Liver (tissue), 9 donors: ENCODE results near the gene MERTK. TPM values are rescaled to one million over a fixed set of nuclear protein-coding genes. Genes with fewer than 3 reads are reported as not detected.
"Not testable (repeated sequence)": the region's sequence is repeated elsewhere in the genome, so short reads cannot be mapped to it uniquely, and the experiment has no call there.

Experiments used
- DNase-seq: peaks from one replicate; pipeline ENCODE4 v3.0.0-alpha.2; 2017; ENCODE audit warnings: low spot score
- H3K27ac ChIP-seq, 2 donors: one replicate each; pipeline ENCODE4 v1.7.0; 2013; ENCODE audit warnings: inconsistent platforms in 2 of 2, low read length in 2 of 2, control low read depth in 1 of 2, low read depth in 1 of 2, mild to moderate bottlenecking in 1 of 2
- H3K27me3 ChIP-seq, 4 donors: one replicate each; pipeline versions ENCODE4 v1.6.1 to v1.7.0; 2013; ENCODE audit warnings: low read length in 3 of 4, inconsistent platforms in 1 of 4, mild to moderate bottlenecking in 1 of 4, moderate library complexity in 1 of 4; ENCODE audit not compliant: control insufficient read depth in 4 of 4, insufficient read depth in 4 of 4
- H3K36me3 ChIP-seq, 4 donors: one replicate each; pipeline versions ENCODE4 v1.6.1 to v1.7.0; 2013; ENCODE audit warnings: low read length in 3 of 4, mild to moderate bottlenecking in 3 of 4, low read depth in 1 of 4, moderate library complexity in 1 of 4; ENCODE audit not compliant: control insufficient read depth in 4 of 4, insufficient read depth in 3 of 4
- H3K4me1 ChIP-seq, 4 donors: one replicate each; pipeline versions ENCODE4 v1.6.1 to v1.7.0; 2013; ENCODE audit warnings: low read length in 3 of 4, mild to moderate bottlenecking in 3 of 4, moderate library complexity in 1 of 4; ENCODE audit not compliant: control insufficient read depth in 4 of 4, insufficient read depth in 4 of 4
- H3K4me3 ChIP-seq, 3 donors: one replicate each; pipeline versions ENCODE4 v1.6.1 to v1.7.0; 2013; ENCODE audit warnings: low read length in 3 of 3, control low read depth in 1 of 3, low read depth in 1 of 3, mild to moderate bottlenecking in 1 of 3
- H3K9ac ChIP-seq, 2 donors: one replicate each; pipeline ENCODE4 v1.7.0; 2013; ENCODE audit warnings: low read length in 2 of 2, mild to moderate bottlenecking in 2 of 2, moderate library complexity in 2 of 2, control low read depth in 1 of 2, low read depth in 1 of 2
- H3K9me3 ChIP-seq, 4 donors: one replicate each; pipeline versions ENCODE4 v1.6.1 to v1.7.0; 2013; ENCODE audit warnings: low read length in 3 of 4; ENCODE audit not compliant: control insufficient read depth in 4 of 4
- EGR1 ChIP-seq, 2 donors: IDR thresholded peaks; 2 replicates each; pipeline ENCODE4 v1.6.1; 2016 to 2018; ENCODE audit warnings: antibody characterized with exemption in 2 of 2, low read depth in 2 of 2
- FOXA1 ChIP-seq: IDR thresholded peaks from 2 replicates; pipeline ENCODE4 v1.6.1; 2016; ENCODE audit warnings: antibody characterized with exemption
- FOXA2 ChIP-seq: IDR thresholded peaks from 2 replicates; pipeline ENCODE4 v1.6.1; 2016; ENCODE audit warnings: antibody characterized with exemption
- GABPA ChIP-seq, 2 donors: IDR thresholded peaks in 1 of 2; conservative IDR thresholded peaks in 1 of 2; 2 replicates each; pipeline ENCODE4 v1.6.1; 2016; ENCODE audit warnings: antibody characterized with exemption in 2 of 2, mild to moderate bottlenecking in 1 of 2, moderate library complexity in 1 of 2
- HNF4A ChIP-seq, 2 donors: conservative IDR thresholded peaks; 2 replicates each; pipeline ENCODE4 v1.6.1; 2016; ENCODE audit warnings: antibody characterized with exemption in 2 of 2, mild to moderate bottlenecking in 2 of 2
- HNF4G ChIP-seq: IDR thresholded peaks from 2 replicates; pipeline ENCODE4 v1.6.1; 2016; ENCODE audit warnings: antibody characterized with exemption
- JUND ChIP-seq, 2 donors: IDR thresholded peaks; 2 replicates each; pipeline ENCODE4 v1.6.1; 2016; ENCODE audit warnings: antibody characterized with exemption in 2 of 2
- NR2F2 ChIP-seq: IDR thresholded peaks from 2 replicates; pipeline ENCODE4 v1.6.1; 2016; ENCODE audit warnings: antibody characterized with exemption
- RAD21 ChIP-seq, 2 donors: IDR thresholded peaks; 2 replicates each; pipeline ENCODE4 v1.6.1; 2016; ENCODE audit warnings: antibody characterized with exemption in 2 of 2, mild to moderate bottlenecking in 2 of 2
- RXRA ChIP-seq, 2 donors: IDR thresholded peaks; 2 replicates each; pipeline ENCODE4 v1.6.1; 2017 to 2018; ENCODE audit warnings: antibody characterized with exemption in 2 of 2, mild to moderate bottlenecking in 1 of 2
- SP1 ChIP-seq: IDR thresholded peaks from 2 replicates; pipeline ENCODE4 v1.6.1; 2018; ENCODE audit warnings: antibody characterized with exemption, mild to moderate bottlenecking
- TAF1 ChIP-seq: conservative IDR thresholded peaks from 2 replicates; pipeline ENCODE4 v1.6.1; 2016; ENCODE audit warnings: antibody characterized with exemption, mild to moderate bottlenecking
- YY1 ChIP-seq: IDR thresholded peaks from 2 replicates; pipeline ENCODE4 v1.6.1; 2016; ENCODE audit warnings: antibody characterized with exemption, mild to moderate bottlenecking
- WGBS: extraction: QIAGEN DNeasy Blood & Tissue Kit; methylation state at CpG from one replicate; pipeline ENCODE4 v1.1.7; 2013; 5-methylcytosine and 5-hydroxymethylcytosine counted together
- polyA plus RNA-seq, 2 donors: library from polyadenylated mRNA; stranded (reverse) in 1 of 2; unstranded in 1 of 2; fragments of 200-250 nt in 1 of 2; fragments of >200 nt in 1 of 2; fragmentation: Nextera tagmentation in 1 of 2; extraction: Ambion mirVana in 1 of 2; gene quantifications; one replicate each; pipeline versions ENCODE4 v1.2.1 to v1.2.3, GENCODE V29; 2013 to 2015
- total RNA-seq, 2 donors: library from RNA; depleted of rRNA; stranded (reverse); fragments of >200 nt; gene quantifications; one replicate each; pipeline ENCODE4 v1.2.3, GENCODE V29; 2014
- TF ChIP-seq, protein P1 (sequence below): IDR thresholded peaks from 2 replicates; pipeline ENCODE4 v1.6.1; 2016; ENCODE audit warnings: antibody characterized with exemption
- TF ChIP-seq, protein P2 (sequence below): IDR thresholded peaks from 2 replicates; pipeline ENCODE4 v1.6.1; 2016; ENCODE audit warnings: antibody characterized with exemption
- TF ChIP-seq, protein P3 (sequence below): IDR thresholded peaks from 2 replicates; pipeline ENCODE4 v1.6.1; 2016; ENCODE audit warnings: antibody characterized with exemption, mild to moderate bottlenecking
- TF ChIP-seq, protein P4 (sequence below): fragments of 150-350 bp; IDR thresholded peaks from 2 replicates; pipeline ENCODE4 v1.5.1; 2017; ENCODE audit warnings: improper control_type of control experiment, low read depth, low read length; ENCODE audit not compliant: missing input control
- TF ChIP-seq, protein P5 (sequence below): IDR thresholded peaks from 2 replicates; pipeline ENCODE4 v1.6.1; 2016; ENCODE audit warnings: antibody characterized with exemption
- donor health status: healthy.
- donor health status: healthy.
- donor health status: healthy.
- donor health status: healthy.
- donor health status: healthy.

The MERTK gene
- total and polyA plus RNA-seq, 4 donors, result 6.3 to 34.1 (median 8.2) TPM

DNA sequence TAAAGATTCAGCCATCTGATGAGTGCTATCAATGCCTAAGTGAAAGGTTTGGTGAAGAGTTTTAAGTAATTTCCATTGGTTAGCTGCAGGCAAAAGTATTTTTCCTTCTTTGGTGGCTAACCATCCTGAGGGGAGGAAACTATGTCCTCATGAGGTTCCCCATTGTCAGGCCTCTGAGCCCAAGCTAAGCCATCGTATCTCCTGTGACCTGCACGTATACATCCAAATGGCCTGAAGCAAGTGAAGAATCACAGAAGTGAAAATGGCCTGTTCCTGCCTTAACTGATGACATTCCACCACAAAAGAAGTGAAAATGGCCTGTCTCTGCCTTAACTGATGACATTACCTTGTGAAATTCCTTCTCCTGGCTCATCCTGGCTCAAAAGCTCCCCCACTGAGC lies 141.7 kb downstream of the MERTK start:
- not testable (repeated sequence) for H3K9me3 ChIP-seq, H3K36me3 ChIP-seq, H3K4me3 ChIP-seq, H3K27me3 ChIP-seq, DNase-seq, H3K9ac ChIP-seq, H3K4me1 ChIP-seq, H3K27ac ChIP-seq
- WGBS, result 91% methylated on average over 2 of the region's 2 CpGs

DNA sequence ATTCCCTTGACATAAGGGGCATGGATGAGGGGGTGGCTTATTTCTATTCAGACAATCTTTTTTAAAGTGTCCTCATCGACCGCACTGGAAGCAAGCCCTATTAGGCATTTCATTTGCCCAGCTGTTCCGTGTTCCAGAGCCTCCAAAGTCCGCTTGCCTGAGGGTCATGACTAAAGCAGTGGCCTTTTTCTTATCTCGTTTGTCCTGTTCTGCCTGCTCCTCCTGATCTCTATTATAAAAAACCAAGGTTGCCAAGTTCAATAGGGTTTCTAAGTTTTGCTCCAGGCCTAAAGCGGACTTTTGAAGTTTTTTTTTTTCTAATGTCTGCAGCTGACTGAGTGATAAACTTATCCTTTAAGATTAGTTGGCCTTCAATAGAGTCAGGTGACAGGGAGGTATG lies 143.1 kb downstream of the MERTK start:
- DNase-seq, H3K4me1 ChIP-seq, H3K27me3 ChIP-seq, H3K9me3 ChIP-seq, H3K36me3 ChIP-seq, H3K27ac ChIP-seq, H3K4me3 ChIP-seq, H3K9ac ChIP-seq: not testable (repeated sequence)
- 64% methylated on average over 6 of the region's 6 CpGs for WGBS

DNA sequence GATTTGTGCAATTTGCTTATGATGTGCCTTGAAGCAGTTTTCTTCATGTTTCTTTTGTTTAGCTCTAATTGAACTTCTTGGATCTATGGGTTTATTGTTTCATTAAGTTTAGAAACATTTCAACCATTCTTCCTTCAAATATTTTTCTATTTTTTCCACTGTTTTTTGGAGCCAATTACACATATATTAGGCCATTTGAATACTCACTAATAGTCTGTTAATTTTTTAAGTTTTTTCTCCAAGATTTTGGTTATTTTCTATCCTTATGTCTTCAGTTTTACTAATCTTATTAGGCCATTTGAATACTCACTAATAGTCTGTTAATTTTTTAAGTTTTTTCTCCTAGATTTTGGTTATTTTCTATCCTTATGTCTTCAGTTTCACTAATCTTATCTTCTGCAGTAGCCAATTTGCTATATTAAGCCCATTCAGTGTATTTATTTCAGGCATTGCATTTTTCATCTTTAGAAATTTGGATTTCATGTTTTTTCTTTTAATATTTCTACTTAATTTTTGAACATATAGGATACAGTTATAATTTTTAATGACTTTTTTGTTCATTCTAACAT lies 147.1 kb downstream of the MERTK start:
- H3K27me3 ChIP-seq, result no peaks in the 10 kb centered on the region
- H3K4me3 ChIP-seq, result no peak overlapping the region
- no peaks in the 10 kb centered on the region for H3K4me1 ChIP-seq
- no peaks in the 10 kb centered on the region for H3K9me3 ChIP-seq
- no peaks in the 10 kb centered on the region for H3K36me3 ChIP-seq
- H3K27ac ChIP-seq, result no peak overlapping the region
- H3K9ac ChIP-seq, result no peak overlapping the region
- TF ChIP-seq, protein P1, sequence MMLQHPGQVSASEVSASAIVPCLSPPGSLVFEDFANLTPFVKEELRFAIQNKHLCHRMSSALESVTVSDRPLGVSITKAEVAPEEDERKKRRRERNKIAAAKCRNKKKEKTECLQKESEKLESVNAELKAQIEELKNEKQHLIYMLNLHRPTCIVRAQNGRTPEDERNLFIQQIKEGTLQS, result no peak
- TF ChIP-seq, protein P2, sequence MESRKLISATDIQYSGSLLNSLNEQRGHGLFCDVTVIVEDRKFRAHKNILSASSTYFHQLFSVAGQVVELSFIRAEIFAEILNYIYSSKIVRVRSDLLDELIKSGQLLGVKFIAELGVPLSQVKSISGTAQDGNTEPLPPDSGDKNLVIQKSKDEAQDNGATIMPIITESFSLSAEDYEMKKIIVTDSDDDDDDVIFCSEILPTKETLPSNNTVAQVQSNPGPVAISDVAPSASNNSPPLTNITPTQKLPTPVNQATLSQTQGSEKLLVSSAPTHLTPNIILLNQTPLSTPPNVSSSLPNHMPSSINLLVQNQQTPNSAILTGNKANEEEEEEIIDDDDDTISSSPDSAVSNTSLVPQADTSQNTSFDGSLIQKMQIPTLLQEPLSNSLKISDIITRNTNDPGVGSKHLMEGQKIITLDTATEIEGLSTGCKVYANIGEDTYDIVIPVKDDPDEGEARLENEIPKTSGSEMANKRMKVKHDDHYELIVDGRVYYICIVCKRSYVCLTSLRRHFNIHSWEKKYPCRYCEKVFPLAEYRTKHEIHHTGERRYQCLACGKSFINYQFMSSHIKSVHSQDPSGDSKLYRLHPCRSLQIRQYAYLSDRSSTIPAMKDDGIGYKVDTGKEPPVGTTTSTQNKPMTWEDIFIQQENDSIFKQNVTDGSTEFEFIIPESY, result no peak
- TF ChIP-seq, protein P3, sequence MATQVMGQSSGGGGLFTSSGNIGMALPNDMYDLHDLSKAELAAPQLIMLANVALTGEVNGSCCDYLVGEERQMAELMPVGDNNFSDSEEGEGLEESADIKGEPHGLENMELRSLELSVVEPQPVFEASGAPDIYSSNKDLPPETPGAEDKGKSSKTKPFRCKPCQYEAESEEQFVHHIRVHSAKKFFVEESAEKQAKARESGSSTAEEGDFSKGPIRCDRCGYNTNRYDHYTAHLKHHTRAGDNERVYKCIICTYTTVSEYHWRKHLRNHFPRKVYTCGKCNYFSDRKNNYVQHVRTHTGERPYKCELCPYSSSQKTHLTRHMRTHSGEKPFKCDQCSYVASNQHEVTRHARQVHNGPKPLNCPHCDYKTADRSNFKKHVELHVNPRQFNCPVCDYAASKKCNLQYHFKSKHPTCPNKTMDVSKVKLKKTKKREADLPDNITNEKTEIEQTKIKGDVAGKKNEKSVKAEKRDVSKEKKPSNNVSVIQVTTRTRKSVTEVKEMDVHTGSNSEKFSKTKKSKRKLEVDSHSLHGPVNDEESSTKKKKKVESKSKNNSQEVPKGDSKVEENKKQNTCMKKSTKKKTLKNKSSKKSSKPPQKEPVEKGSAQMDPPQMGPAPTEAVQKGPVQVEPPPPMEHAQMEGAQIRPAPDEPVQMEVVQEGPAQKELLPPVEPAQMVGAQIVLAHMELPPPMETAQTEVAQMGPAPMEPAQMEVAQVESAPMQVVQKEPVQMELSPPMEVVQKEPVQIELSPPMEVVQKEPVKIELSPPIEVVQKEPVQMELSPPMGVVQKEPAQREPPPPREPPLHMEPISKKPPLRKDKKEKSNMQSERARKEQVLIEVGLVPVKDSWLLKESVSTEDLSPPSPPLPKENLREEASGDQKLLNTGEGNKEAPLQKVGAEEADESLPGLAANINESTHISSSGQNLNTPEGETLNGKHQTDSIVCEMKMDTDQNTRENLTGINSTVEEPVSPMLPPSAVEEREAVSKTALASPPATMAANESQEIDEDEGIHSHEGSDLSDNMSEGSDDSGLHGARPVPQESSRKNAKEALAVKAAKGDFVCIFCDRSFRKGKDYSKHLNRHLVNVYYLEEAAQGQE, result no peak
- TF ChIP-seq SP1, result no peak
- TF ChIP-seq HNF4G, result no peak
- no peak for TF ChIP-seq FOXA2
- TF ChIP-seq JUND (IDR thresholded peaks at IDR 0.05), result no peak
- no peak for TF ChIP-seq RXRA (IDR thresholded peaks at IDR 0.05)
- no peak for TF ChIP-seq HNF4A (conservative IDR thresholded peaks at IDR 0.05)
- no peak for TF ChIP-seq NR2F2
- TF ChIP-seq FOXA1, result no peak
- TF ChIP-seq, protein P4, sequence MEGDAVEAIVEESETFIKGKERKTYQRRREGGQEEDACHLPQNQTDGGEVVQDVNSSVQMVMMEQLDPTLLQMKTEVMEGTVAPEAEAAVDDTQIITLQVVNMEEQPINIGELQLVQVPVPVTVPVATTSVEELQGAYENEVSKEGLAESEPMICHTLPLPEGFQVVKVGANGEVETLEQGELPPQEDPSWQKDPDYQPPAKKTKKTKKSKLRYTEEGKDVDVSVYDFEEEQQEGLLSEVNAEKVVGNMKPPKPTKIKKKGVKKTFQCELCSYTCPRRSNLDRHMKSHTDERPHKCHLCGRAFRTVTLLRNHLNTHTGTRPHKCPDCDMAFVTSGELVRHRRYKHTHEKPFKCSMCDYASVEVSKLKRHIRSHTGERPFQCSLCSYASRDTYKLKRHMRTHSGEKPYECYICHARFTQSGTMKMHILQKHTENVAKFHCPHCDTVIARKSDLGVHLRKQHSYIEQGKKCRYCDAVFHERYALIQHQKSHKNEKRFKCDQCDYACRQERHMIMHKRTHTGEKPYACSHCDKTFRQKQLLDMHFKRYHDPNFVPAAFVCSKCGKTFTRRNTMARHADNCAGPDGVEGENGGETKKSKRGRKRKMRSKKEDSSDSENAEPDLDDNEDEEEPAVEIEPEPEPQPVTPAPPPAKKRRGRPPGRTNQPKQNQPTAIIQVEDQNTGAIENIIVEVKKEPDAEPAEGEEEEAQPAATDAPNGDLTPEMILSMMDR, result no peak
- TF ChIP-seq YY1, result no peak
- TF ChIP-seq, protein P5, sequence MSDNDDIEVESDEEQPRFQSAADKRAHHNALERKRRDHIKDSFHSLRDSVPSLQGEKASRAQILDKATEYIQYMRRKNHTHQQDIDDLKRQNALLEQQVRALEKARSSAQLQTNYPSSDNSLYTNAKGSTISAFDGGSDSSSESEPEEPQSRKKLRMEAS, result no peak
- no peak for TF ChIP-seq EGR1 (IDR thresholded peaks at IDR 0.05; ENCODE audit: low read depth in 2 of 2)
- no peak for TF ChIP-seq GABPA (IDR thresholded peaks at IDR 0.05 in 1 of 2, conservative IDR thresholded peaks at IDR 0.05 in 1 of 2)
- TF ChIP-seq RAD21 (IDR thresholded peaks at IDR 0.05), result no peak
- TF ChIP-seq TAF1, result no peak
- no peak for DNase-seq
